Activated CD4-positive, alpha-beta memory T cell treated with anti-CD3 and anti-CD28 coated beads for 36 hours (primary cell): ENCODE results near the gene ATOH8. TPM values are rescaled to one million over a fixed set of nuclear protein-coding genes. Genes with fewer than 3 reads are reported as not detected.

ENCODE experiments used
- CTCF ChIA-PET: fragments of 350-600 bp; sonication (Branson Sonifier 250); formaldehyde crosslinking; loops from one replicate; lab custom pipeline; 2021; ENCODE audit warnings: antibody characterized with exemption, inconsistent platforms; lab: Charles Lee
- POLR2A ChIA-PET: fragments of 350-600 bp; sonication (Branson Sonifier 250); formaldehyde crosslinking; loops from one replicate; lab custom pipeline; 2021; ENCODE audit warnings: antibody characterized with exemption; lab: Charles Lee
- DNase-seq: peaks from one replicate; pipeline ENCODE4 v3.0.0-alpha.2; 2020
- H3K27ac Mint-ChIP-seq: one replicate; pipeline ENCODE4 v1.8.0; 2021; ENCODE audit warnings: mixed read lengths
- H3K27me3 Mint-ChIP-seq: one replicate; pipeline ENCODE4 v1.8.0; 2021; ENCODE audit warnings: mixed read lengths
- H3K36me3 Mint-ChIP-seq: one replicate; pipeline ENCODE4 v1.8.0; 2021; ENCODE audit warnings: mixed read lengths
- H3K4me1 Mint-ChIP-seq: one replicate; pipeline ENCODE4 v1.8.0; 2021; ENCODE audit warnings: low read depth, mixed read lengths
- H3K4me3 Mint-ChIP-seq: one replicate; pipeline ENCODE4 v1.8.0; 2021; ENCODE audit warnings: mild to moderate bottlenecking, mixed read lengths
- H3K9me3 Mint-ChIP-seq: one replicate; pipeline ENCODE4 v1.8.0; 2021; ENCODE audit warnings: mixed read lengths
- intact Hi-C: fragments of 100-400 bp; cut with micrococcal nuclease; formaldehyde crosslinking; loops from one replicate; pipeline ENCODE4 v1.15.1; 2023
- total RNA-seq, 2 experiments: library from RNA; stranded (reverse); gene quantifications; one replicate each; pipeline ENCODE4 v1.2.3, GENCODE V29; 2021

ATOH8 gene
- total RNA-seq, 2 experiments from 2014 or later: not detected

GRCh38 chr2:85741211-85741832, 12.5 kb upstream of the ATOH8 start:
- ChIA-PET CTCF (interaction anchor here (0.7 to 4.3 kb wide), 5 partner anchors 8 to 86 kb away, joined by 3 to 29 read pairs (median 4); no protein-coding TSS in a partner anchor), POLR2A (no interaction called here)
- Mint-ChIP-seq H3K27me3 (peaks cover 38% of the 10 kb centered on the region), H3K9me3 (no peaks in the 10 kb centered on the region), H3K27ac (no peak overlapping the region), H3K4me3 (no peak overlapping the region), H3K36me3 (no peaks in the 10 kb centered on the region), H3K4me1 (no peaks in the 10 kb centered on the region)
- DNase-seq: no peak
- intact Hi-C loops: no loop called here

GRCh38 chr2:85741833-85742455, 11.8 kb upstream of the ATOH8 start:
- Mint-ChIP-seq H3K27me3 (peaks cover 35% of the 10 kb centered on the region), H3K27ac (no peak overlapping the region), H3K9me3 (no peaks in the 10 kb centered on the region), H3K36me3 (no peaks in the 10 kb centered on the region), H3K4me1 (no peaks in the 10 kb centered on the region), H3K4me3 (no peak overlapping the region)
- intact Hi-C loops: no loop called here
- ChIA-PET CTCF (interaction anchor here (0.7 to 4.3 kb wide), 4 partner anchors 9 to 74 kb away, joined by 3 to 29 read pairs (median 6); no protein-coding TSS in a partner anchor), POLR2A (no interaction called here)
- DNase-seq: no peak

- ChIA-PET POLR2A (interaction anchor here (0.7 kb wide), 1 partner anchor 10 kb away, joined by 3 read pairs; no protein-coding TSS in a partner anchor), CTCF (interaction anchor here (1.2 to 4.3 kb wide), 5 partner anchors 14 to 72 kb away, joined by 5 to 29 read pairs (median 8); no protein-coding TSS in a partner anchor)
- Mint-ChIP-seq H3K4me3 (no peak overlapping the region), H3K36me3 (no peaks in the 10 kb centered on the region), H3K27me3 (peaks cover 35% of the 10 kb centered on the region), H3K27ac (no peak overlapping the region), H3K9me3 (no peaks in the 10 kb centered on the region), H3K4me1 (no peaks in the 10 kb centered on the region)
- intact Hi-C loops: no loop called here
- DNase-seq: no peak
Measured at GRCh38 chr2:85743304-85743978, 10.3 kb upstream of the ATOH8 start.

GRCh38 chr2:85744055-85744454, 9.7 kb upstream of the ATOH8 start:
- no peaks in the 10 kb centered on the region for H3K9me3 Mint-ChIP-seq
- H3K27ac Mint-ChIP-seq: no peak overlapping the region
- no peak overlapping the region for H3K4me3 Mint-ChIP-seq
- ChIA-PET CTCF (interaction anchor here (1.5 to 2.6 kb wide), 2 partner anchors 15 to 69 kb away, joined by 6 to 13 read pairs; no protein-coding TSS in a partner anchor), POLR2A (no interaction called here)
- no peak for DNase-seq
- peaks cover 35% of the 10 kb centered on the region for H3K27me3 Mint-ChIP-seq
- no peaks in the 10 kb centered on the region for H3K4me1 Mint-ChIP-seq
- intact Hi-C loops: no loop called here
- H3K36me3 Mint-ChIP-seq: no peaks in the 10 kb centered on the region

- no peaks in the 10 kb centered on the region for H3K4me1 Mint-ChIP-seq
- H3K9me3 Mint-ChIP-seq: no peaks in the 10 kb centered on the region
- peaks cover 37% of the 10 kb centered on the region for H3K27me3 Mint-ChIP-seq
- DNase-seq: no peak
- CTCF ChIA-PET: interaction anchor here (0.6 to 2.6 kb wide), 6 partner anchors 16 to 286 kb away, joined by 3 to 13 read pairs (median 4); no protein-coding TSS in a partner anchor
- intact Hi-C loops: no loop called here
- no peaks in the 10 kb centered on the region for H3K36me3 Mint-ChIP-seq
- H3K4me3 Mint-ChIP-seq: no peak overlapping the region
- POLR2A ChIA-PET: interaction anchor here (0.6 to 1.1 kb wide), 2 partner anchors 20 to 337 kb away, joined by 4 to 5 read pairs; no protein-coding TSS in a partner anchor
- H3K27ac Mint-ChIP-seq: no peak overlapping the region
Measured at GRCh38 chr2:85744741-85745601, 8.8 kb upstream of the ATOH8 start.

- ChIA-PET CTCF (interaction anchor here (0.6 to 2.6 kb wide), 5 partner anchors 20 to 285 kb away, joined by 3 to 13 read pairs (median 3); no protein-coding TSS in a partner anchor), POLR2A (interaction anchor here (1.1 kb wide), 1 partner anchor 20 kb away, joined by 4 read pairs; no protein-coding TSS in a partner anchor)
- no peaks in the 10 kb centered on the region for H3K4me1 Mint-ChIP-seq
- H3K36me3 Mint-ChIP-seq: no peaks in the 10 kb centered on the region
- H3K27me3 Mint-ChIP-seq: peaks cover 44% of the 10 kb centered on the region
- DNase-seq: no peak
- no peaks in the 10 kb centered on the region for H3K9me3 Mint-ChIP-seq
- H3K27ac Mint-ChIP-seq: no peak overlapping the region
- intact Hi-C loops: no loop called here
- no peak overlapping the region for H3K4me3 Mint-ChIP-seq
Measured at GRCh38 chr2:85745619-85746018, 8.2 kb upstream of the ATOH8 start.

GRCh38 chr2:85746321-85747004, 7.3 kb upstream of the ATOH8 start:
- CTCF ChIA-PET: interaction anchor here (0.8 to 2.6 kb wide), 4 partner anchors 18 to 68 kb away, joined by 3 to 13 read pairs (median 5); no protein-coding TSS in a partner anchor

GRCh38 chr2:85747441-85747840, 6.3 kb upstream of the ATOH8 start:
- POLR2A ChIA-PET: no interaction called here
- intact Hi-C loops: no loop called here
- CTCF ChIA-PET: interaction anchor here (1.0 to 1.5 kb wide), 3 partner anchors 19 to 67 kb away, joined by 3 to 6 read pairs (median 4); no protein-coding TSS in a partner anchor
- H3K4me1 Mint-ChIP-seq: no peaks in the 10 kb centered on the region
- no peaks in the 10 kb centered on the region for H3K9me3 Mint-ChIP-seq
- no peak for DNase-seq
- H3K4me3 Mint-ChIP-seq: no peak overlapping the region
- no peaks in the 10 kb centered on the region for H3K36me3 Mint-ChIP-seq
- H3K27me3 Mint-ChIP-seq: peaks cover 42% of the 10 kb centered on the region
- no peak overlapping the region for H3K27ac Mint-ChIP-seq

More at GRCh38 chr2:85746321-85747004, 7.3 kb upstream of the ATOH8 start:
- Mint-ChIP-seq H3K27ac (no peak overlapping the region), H3K4me1 (no peaks in the 10 kb centered on the region), H3K4me3 (no peak overlapping the region), H3K36me3 (no peaks in the 10 kb centered on the region), H3K27me3 (peaks cover 42% of the 10 kb centered on the region), H3K9me3 (no peaks in the 10 kb centered on the region)
- no peak for DNase-seq
- intact Hi-C loops: no loop called here
- POLR2A ChIA-PET: no interaction called here

- intact Hi-C loops: no loop called here
- H3K36me3 Mint-ChIP-seq: no peaks in the 10 kb centered on the region
- H3K4me3 Mint-ChIP-seq: no peak overlapping the region
- peaks cover 43% of the 10 kb centered on the region for H3K27me3 Mint-ChIP-seq
- no peak for DNase-seq
- H3K4me1 Mint-ChIP-seq: no peaks in the 10 kb centered on the region
- H3K27ac Mint-ChIP-seq: no peak overlapping the region
- no peaks in the 10 kb centered on the region for H3K9me3 Mint-ChIP-seq
- CTCF ChIA-PET: interaction anchor here (1.3 to 1.5 kb wide), 2 partner anchors 64 to 66 kb away, joined by 3 to 6 read pairs; no protein-coding TSS in a partner anchor
- POLR2A ChIA-PET: no interaction called here
Measured at GRCh38 chr2:85748039-85748734, 5.6 kb upstream of the ATOH8 start.
